ENCODE results near the gene ZNF296.

The ZNF296 gene

GRCh38 chr19:45095496-45096413, 19.5 kb upstream of the ZNF296 start:
- H3K27ac ChIP-seq (ENCODE audit: low read length) = no peak overlapping the region
- H3K9me3 ChIP-seq (ENCODE audit: control insufficient read depth in 2 of 2, low read length in 2 of 2) = no peaks in the 10 kb centered on the region
- no peaks in the 10 kb centered on the region for H3K27me3 ChIP-seq (ENCODE audit: control insufficient read depth in 1 of 2, insufficient read depth in 2 of 2, low read length in 2 of 2)
- H3K9ac ChIP-seq (ENCODE audit: low read length in 2 of 2) = peak overlapping the region in 1 of 2 donors; percentile 42
- H3K36me3 ChIP-seq (ENCODE audit: control insufficient read depth in 2 of 2, insufficient read depth in 2 of 2, low read length in 2 of 2) = no peaks in the 10 kb centered on the region
- H3K4me3 ChIP-seq (ENCODE audit: low read length in 2 of 2) = no peak overlapping the region
- peaks cover 75% of the 10 kb centered on the region for H3K4me1 ChIP-seq (ENCODE audit: control insufficient read depth, insufficient read depth, low read length)

- no peak overlapping the region for H3K27ac ChIP-seq (ENCODE audit: low read length)
- peaks cover 2 to 3% of the 10 kb centered on the region in 2 donors for H3K36me3 ChIP-seq (ENCODE audit: control insufficient read depth in 2 of 2, insufficient read depth in 2 of 2, low read length in 2 of 2)
- H3K27me3 ChIP-seq (ENCODE audit: control insufficient read depth in 1 of 2, insufficient read depth in 2 of 2, low read length in 2 of 2) = no peaks in the 10 kb centered on the region
- peaks cover 67% of the 10 kb centered on the region for H3K4me1 ChIP-seq (ENCODE audit: control insufficient read depth, insufficient read depth, low read length)
- peak overlapping the region; percentile 51 to 72 for H3K9ac ChIP-seq (ENCODE audit: low read length in 2 of 2)
- H3K9me3 ChIP-seq (ENCODE audit: control insufficient read depth in 2 of 2, low read length in 2 of 2) = no peaks in the 10 kb centered on the region
- peak overlapping the region in 1 of 2 donors; percentile 93 for H3K4me3 ChIP-seq (ENCODE audit: low read length in 2 of 2)
Measured at GRCh38 chr19:45094707-45095106, 18.4 kb upstream of the ZNF296 start.

- peak overlapping the region; percentile 73 to 93 for H3K4me3 ChIP-seq (ENCODE audit: low read length in 2 of 2)
- no peaks in the 10 kb centered on the region for H3K9me3 ChIP-seq (ENCODE audit: control insufficient read depth in 2 of 2, low read length in 2 of 2)
- H3K27ac ChIP-seq (ENCODE audit: low read length) = no peak overlapping the region
- H3K27me3 ChIP-seq (ENCODE audit: control insufficient read depth in 1 of 2, insufficient read depth in 2 of 2, low read length in 2 of 2) = no peaks in the 10 kb centered on the region
- peaks cover 63% of the 10 kb centered on the region for H3K4me1 ChIP-seq (ENCODE audit: control insufficient read depth, insufficient read depth, low read length)
- H3K36me3 ChIP-seq (ENCODE audit: control insufficient read depth in 2 of 2, insufficient read depth in 2 of 2, low read length in 2 of 2) = peaks cover 2 to 3% of the 10 kb centered on the region in 2 donors
- H3K9ac ChIP-seq (ENCODE audit: low read length in 2 of 2) = peak overlapping the region; percentile 72 to 92
Measured at GRCh38 chr19:45094137-45094536, 17.9 kb upstream of the ZNF296 start.

- Histone ChIP-seq H3K27me3 (ENCODE audit: control insufficient read depth in 1 of 2, insufficient read depth in 2 of 2, low read length in 2 of 2) (no peaks in the 10 kb centered on the region), H3K36me3 (ENCODE audit: control insufficient read depth in 2 of 2, insufficient read depth in 2 of 2, low read length in 2 of 2) (peaks cover 2 to 3% of the 10 kb centered on the region in 2 donors), H3K4me1 (ENCODE audit: control insufficient read depth, insufficient read depth, low read length) (peaks cover 52% of the 10 kb centered on the region), H3K4me3 (ENCODE audit: low read length in 2 of 2) (peak within 1 kb of the TSS; percentile 73 to 93), H3K27ac (ENCODE audit: low read length) (peak within 1 kb of the TSS; percentile 89), H3K9ac (ENCODE audit: low read length in 2 of 2) (peak within 1 kb of the TSS; percentile 72 to 92), H3K9me3 (ENCODE audit: control insufficient read depth in 2 of 2, low read length in 2 of 2) (no peaks in the 10 kb centered on the region)
Measured at GRCh38 chr19:45092747-45093678, 16.7 kb upstream of the ZNF296 start, which contains the start of gene PPP1R37. Gene PPP1R37 (plus strand): TSS chr19:45093179. CDS start chr19:45093326, 147 bp downstream.

- Histone ChIP-seq H3K9ac (ENCODE audit: low read length in 2 of 2) (peak overlapping the region; percentile 76 to 80), H3K9me3 (ENCODE audit: control insufficient read depth in 2 of 2, low read length in 2 of 2) (no peaks in the 10 kb centered on the region), H3K4me3 (ENCODE audit: low read length in 2 of 2) (peak overlapping the region; percentile 88 to 93), H3K4me1 (ENCODE audit: control insufficient read depth, insufficient read depth, low read length) (peaks cover 35% of the 10 kb centered on the region), H3K36me3 (ENCODE audit: control insufficient read depth in 2 of 2, insufficient read depth in 2 of 2, low read length in 2 of 2) (peaks cover 3 to 5% of the 10 kb centered on the region in 2 donors), H3K27me3 (ENCODE audit: control insufficient read depth in 1 of 2, insufficient read depth in 2 of 2, low read length in 2 of 2) (no peaks in the 10 kb centered on the region), H3K27ac (ENCODE audit: low read length) (peak overlapping the region; percentile 89)
Measured at GRCh38 chr19:45091031-45091923, 15.0 kb upstream of the ZNF296 start.

- Histone ChIP-seq H3K4me3 (ENCODE audit: low read length in 2 of 2) (peak overlapping the region; percentile 88 to 93), H3K9me3 (ENCODE audit: control insufficient read depth in 2 of 2, low read length in 2 of 2) (no peaks in the 10 kb centered on the region), H3K9ac (ENCODE audit: low read length in 2 of 2) (peak overlapping the region in 1 of 2 donors; percentile 76), H3K27ac (ENCODE audit: low read length) (peak overlapping the region; percentile 89), H3K36me3 (ENCODE audit: control insufficient read depth in 2 of 2, insufficient read depth in 2 of 2, low read length in 2 of 2) (peaks cover 3 to 7% of the 10 kb centered on the region in 2 donors), H3K27me3 (ENCODE audit: control insufficient read depth in 1 of 2, insufficient read depth in 2 of 2, low read length in 2 of 2) (no peaks in the 10 kb centered on the region), H3K4me1 (ENCODE audit: control insufficient read depth, insufficient read depth, low read length) (peaks cover 30% of the 10 kb centered on the region)
Measured at GRCh38 chr19:45090606-45091005, 14.3 kb upstream of the ZNF296 start.

- Histone ChIP-seq H3K9me3 (ENCODE audit: control insufficient read depth in 2 of 2, low read length in 2 of 2) (no peaks in the 10 kb centered on the region), H3K27ac (ENCODE audit: low read length) (no peak overlapping the region), H3K36me3 (ENCODE audit: control insufficient read depth in 2 of 2, insufficient read depth in 2 of 2, low read length in 2 of 2) (peaks cover 7 to 8% of the 10 kb centered on the region in 2 donors), H3K4me3 (ENCODE audit: low read length in 2 of 2) (no peak overlapping the region), H3K4me1 (ENCODE audit: control insufficient read depth, insufficient read depth, low read length) (peaks cover 24% of the 10 kb centered on the region), H3K9ac (ENCODE audit: low read length in 2 of 2) (no peak overlapping the region), H3K27me3 (ENCODE audit: control insufficient read depth in 1 of 2, insufficient read depth in 2 of 2, low read length in 2 of 2) (no peaks in the 10 kb centered on the region)
Measured at GRCh38 chr19:45090034-45090433, 13.8 kb upstream of the ZNF296 start.

GRCh38 chr19:45087531-45087930, 11.3 kb upstream of the ZNF296 start:
- no peaks in the 10 kb centered on the region for H3K27me3 ChIP-seq (ENCODE audit: control insufficient read depth in 1 of 2, insufficient read depth in 2 of 2, low read length in 2 of 2)
- H3K4me3 ChIP-seq (ENCODE audit: low read length in 2 of 2) = no peak overlapping the region
- H3K4me1 ChIP-seq (ENCODE audit: control insufficient read depth, insufficient read depth, low read length) = peaks cover 8% of the 10 kb centered on the region
- H3K27ac ChIP-seq (ENCODE audit: low read length) = no peak overlapping the region
- peaks cover 7 to 9% of the 10 kb centered on the region in 2 donors for H3K36me3 ChIP-seq (ENCODE audit: control insufficient read depth in 2 of 2, insufficient read depth in 2 of 2, low read length in 2 of 2)
- no peak overlapping the region for H3K9ac ChIP-seq (ENCODE audit: low read length in 2 of 2)
- no peaks in the 10 kb centered on the region for H3K9me3 ChIP-seq (ENCODE audit: control insufficient read depth in 2 of 2, low read length in 2 of 2)

- Histone ChIP-seq H3K27ac (ENCODE audit: low read length) (no peak overlapping the region), H3K9ac (ENCODE audit: low read length in 2 of 2) (no peak overlapping the region), H3K9me3 (ENCODE audit: control insufficient read depth in 2 of 2, low read length in 2 of 2) (no peaks in the 10 kb centered on the region), H3K4me1 (ENCODE audit: control insufficient read depth, insufficient read depth, low read length) (peaks cover 8% of the 10 kb centered on the region), H3K36me3 (ENCODE audit: control insufficient read depth in 2 of 2, insufficient read depth in 2 of 2, low read length in 2 of 2) (peaks cover 11 to 15% of the 10 kb centered on the region in 2 donors), H3K27me3 (ENCODE audit: control insufficient read depth in 1 of 2, insufficient read depth in 2 of 2, low read length in 2 of 2) (no peaks in the 10 kb centered on the region), H3K4me3 (ENCODE audit: low read length in 2 of 2) (no peak overlapping the region)
Measured at GRCh38 chr19:45086480-45086879, 10.2 kb upstream of the ZNF296 start.
